Cardiac septum (tissue), 1 donor: Measurements from ENCODE around the gene PTPN3. TPM values are rescaled to one million over a fixed set of nuclear protein-coding genes. Genes with fewer than 3 reads are reported as not detected.
A peak's percentile ranks its signal among the peaks of the same experiment; 100 is the strongest.
"Not testable (repeated sequence)": the region's sequence is repeated elsewhere in the genome, so short reads cannot be mapped to it uniquely, and the experiment has no call there.

Experiments
- DNase-seq: peaks from one replicate; pipeline ENCODE4 v3.0.0-alpha.2; 2020; ENCODE audit warnings: low spot score
- intact Hi-C: fragments of 100-400 bp; cut with DNase I; formaldehyde crosslinking; loops from one replicate; pipeline ENCODE4 v1.14.0; 2022
- total RNA-seq: library from RNA; stranded (reverse); fragmentation: NEBNext Ultra II Directional; extraction: Animal tissue kit (Norgen Biotek cat#: 25700); gene quantifications from one replicate; pipeline ENCODE4 v1.2.1, GENCODE V29; 2021
- donor health status: DM: no; HTN: no; CAD: no.

The PTPN3 gene
- total RNA-seq, 1 donor from 2014 or later: 17.4 TPM

DNA sequence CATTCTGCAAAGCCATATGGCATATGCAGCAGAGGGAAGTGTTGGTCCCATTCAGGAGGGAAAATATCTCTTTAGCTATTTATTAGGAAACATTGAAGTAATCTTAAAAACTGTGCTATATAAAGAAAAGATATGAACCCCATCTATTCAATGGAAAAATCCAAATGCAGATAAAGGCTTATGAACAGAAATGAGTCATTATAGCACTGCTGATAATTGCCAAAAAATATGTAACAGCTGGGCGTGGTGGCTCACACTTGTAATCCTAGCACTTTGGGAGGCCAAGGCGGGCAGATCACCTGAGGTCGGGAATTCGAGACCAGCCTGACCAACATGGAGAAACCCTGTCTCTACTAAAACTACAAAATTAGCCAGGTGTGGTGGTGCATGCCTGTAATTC, 11.9 kb upstream of the PTPN3 start:
- DNase-seq: not testable (repeated sequence)
- intact Hi-C loops: loop anchor here (10.0 kb wide), 1 partner anchor 265 kb away; no protein-coding TSS in a partner anchor

DNA sequence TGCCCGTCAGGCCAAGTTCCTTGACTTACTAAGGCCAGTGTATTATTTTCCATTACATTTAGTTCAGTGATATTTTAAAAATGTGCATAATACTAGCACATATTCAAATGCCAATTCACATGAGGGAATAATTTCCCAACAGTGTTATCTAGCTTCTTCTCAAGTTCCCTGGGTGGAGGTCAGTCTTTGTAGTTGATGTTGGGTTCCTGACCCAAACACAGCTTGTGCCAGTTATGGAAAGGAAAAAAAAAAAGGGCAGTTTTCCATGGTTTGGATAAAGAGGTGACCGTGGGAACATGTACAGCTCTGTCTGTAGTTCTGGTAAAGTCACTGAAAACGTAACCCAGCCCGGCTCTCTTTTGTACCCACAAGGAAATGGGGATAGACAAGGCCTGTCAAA, 11.5 kb upstream of the PTPN3 start:
- intact Hi-C loops: loop anchor here (10.0 kb wide), 1 partner anchor 265 kb away; no protein-coding TSS in a partner anchor

GRCh38 chr9:109507421-109507838, 9.3 kb upstream of the PTPN3 start:
- DNase-seq: no peak
- intact Hi-C loops: no loop called here

More for the DNA sequence above, 11.5 kb upstream of the PTPN3 start:
- DNase-seq: no peak

GRCh38 chr9:109506097-109506712, 8.1 kb upstream of the PTPN3 start:
- DNase-seq: no peak
- intact Hi-C loops: no loop called here

DNA sequence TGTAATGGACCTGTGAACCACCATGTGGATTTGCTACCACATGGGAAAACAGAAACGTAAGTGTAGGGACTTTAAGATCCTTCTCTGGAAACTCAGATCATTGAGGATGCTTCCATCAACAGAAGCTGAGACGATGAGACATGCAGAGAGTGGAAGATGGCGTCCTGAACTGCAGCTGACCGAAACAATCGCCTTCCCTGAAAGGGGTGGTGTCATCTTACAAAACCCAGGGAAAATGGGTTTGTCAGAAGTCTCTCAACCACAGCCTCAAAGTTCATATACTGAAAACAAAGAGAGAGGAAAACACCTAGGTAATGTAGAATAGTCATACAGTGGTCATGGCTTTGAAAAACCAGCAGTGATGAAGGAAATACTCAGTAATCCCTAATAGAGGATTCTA, 6.6 kb upstream of the PTPN3 start:
- intact Hi-C loops: no loop called here
- DNase-seq: no peak

- no peak for DNase-seq
- intact Hi-C loops: no loop called here
Measured at GRCh38 chr9:109500421-109500974, 2.4 kb upstream of the PTPN3 start.

DNA sequence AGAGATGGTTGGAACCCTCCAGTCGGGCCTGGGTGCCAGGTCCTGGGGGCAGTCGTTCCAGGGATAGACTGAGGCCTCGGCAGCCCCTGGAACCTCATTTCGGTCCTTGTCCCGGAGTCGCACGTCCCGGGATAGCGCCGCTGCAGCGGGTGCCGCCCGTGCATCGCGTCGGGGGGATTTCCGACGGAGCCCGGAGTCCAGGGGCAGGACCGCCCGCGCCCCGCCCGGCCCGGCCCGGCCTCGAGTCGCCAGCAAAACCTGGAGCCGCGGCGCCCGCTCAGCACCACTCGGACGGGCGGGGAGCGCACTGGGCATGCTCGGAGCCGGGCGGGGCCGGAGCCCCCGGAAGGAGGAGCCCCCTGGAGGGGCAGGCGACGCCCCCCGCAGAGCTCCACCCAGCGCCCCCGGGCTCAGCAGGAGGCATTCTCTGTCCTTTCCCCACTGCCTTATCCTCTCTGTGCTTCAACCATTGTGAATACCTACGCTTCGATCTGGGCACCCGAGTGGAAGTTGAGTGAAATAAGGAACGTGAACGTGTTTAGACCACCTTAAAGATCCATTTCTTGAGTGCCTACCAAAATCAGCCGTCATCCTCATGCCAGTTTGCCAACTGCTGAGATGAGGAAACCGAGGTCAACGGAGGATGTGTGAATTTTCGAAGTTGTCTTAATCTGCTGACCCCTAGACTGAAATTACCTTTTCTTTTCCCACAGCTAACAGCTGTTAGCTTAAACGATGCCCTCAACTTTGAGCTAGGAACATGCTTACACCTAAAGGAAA, 1.7 kb upstream of the PTPN3 start:
- intact Hi-C loops: loop anchor here (2.0 kb wide), 1 partner anchor 23 kb away; no protein-coding TSS in a partner anchor
- DNase-seq: peak; percentile 80

DNA sequence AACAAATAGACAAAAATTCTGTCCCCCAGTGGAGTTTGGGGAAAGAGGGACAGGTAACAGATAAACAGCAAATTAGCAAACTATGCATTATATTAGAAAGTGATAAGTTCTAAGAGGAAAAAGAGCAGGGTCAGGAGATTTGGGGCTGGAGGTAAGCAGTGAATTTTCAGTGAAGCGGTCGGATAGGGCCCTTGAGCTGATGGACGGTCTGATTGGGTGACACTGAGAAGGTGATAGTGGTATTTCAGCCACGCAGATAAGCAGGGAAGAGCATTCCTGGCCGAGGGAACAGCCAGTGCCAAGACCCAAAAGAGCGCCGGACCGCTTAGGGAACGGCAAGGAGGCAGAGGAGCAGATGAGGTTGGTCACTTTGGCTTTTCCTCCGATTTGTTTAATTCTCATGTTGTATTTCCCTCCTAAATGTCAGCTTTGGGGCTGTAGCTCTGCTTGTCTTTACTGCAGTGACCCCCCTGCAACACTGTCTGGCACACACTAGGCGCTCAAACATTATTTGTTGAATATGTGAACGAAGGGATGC, 1.1 kb upstream of the PTPN3 start:
- intact Hi-C loops: loop anchor here (2.0 kb wide), 1 partner anchor 22 kb away; no protein-coding TSS in a partner anchor
- no peak for DNase-seq

GRCh38 chr9:109497226-109498153, 617 bp downstream of the PTPN3 start:
- DNase-seq: no peak
- intact Hi-C loops: loop anchor here (2.0 kb wide), 1 partner anchor 21 kb away; no protein-coding TSS in a partner anchor

- DNase-seq: no peak
- intact Hi-C loops: no loop called here
Measured at GRCh38 chr9:109496841-109497225, 1.3 kb downstream of the PTPN3 start.

DNA sequence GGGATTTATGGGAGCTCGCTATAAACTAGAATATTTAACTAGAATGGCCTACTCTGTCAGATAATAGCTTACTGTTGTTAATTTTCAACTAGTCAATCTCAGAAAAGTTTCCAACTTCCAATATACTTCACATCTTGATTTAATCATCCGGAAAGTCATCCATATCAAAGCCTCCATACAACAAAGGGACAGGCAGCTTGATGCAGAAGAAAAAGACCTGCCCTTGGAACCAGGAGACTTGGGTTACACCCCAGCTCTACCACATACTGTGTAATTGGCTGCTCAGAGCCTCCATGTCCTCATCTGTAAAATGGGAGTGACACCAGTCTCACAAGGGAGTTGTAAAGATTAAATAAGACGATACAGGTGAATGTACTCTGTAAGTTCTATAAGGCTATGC, 1.9 kb downstream of the PTPN3 start:
- intact Hi-C loops: no loop called here
- no peak for DNase-seq

GRCh38 chr9:109493648-109494047, 4.5 kb downstream of the PTPN3 start:
- no peak for DNase-seq
- intact Hi-C loops: no loop called here

DNA sequence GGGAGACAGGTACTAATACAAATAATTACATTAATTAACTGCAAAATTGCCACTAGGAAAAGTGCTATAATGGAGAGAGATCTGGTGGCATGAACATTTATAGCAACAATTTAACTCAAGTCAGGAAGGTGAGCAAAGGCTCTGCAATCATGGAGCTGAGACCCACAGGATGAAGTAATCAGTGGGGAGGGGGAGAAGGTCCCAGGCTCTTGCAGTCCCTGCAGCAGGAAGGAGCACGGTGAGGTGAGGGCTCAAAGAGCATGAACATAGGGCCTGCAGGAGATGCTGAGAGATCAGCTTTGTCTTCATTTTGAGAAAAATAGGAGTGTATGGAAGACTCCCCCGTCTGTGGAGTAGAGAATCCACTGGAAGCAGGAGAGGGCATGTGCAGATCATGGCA, 6.5 kb downstream of the PTPN3 start:
- intact Hi-C loops: no loop called here
- DNase-seq: no peak

- intact Hi-C loops: no loop called here
- DNase-seq: no peak
Measured at GRCh38 chr9:109488791-109489492, 9.2 kb downstream of the PTPN3 start.

GRCh38 chr9:109488351-109488750, 9.8 kb downstream of the PTPN3 start:
- intact Hi-C loops: no loop called here
- DNase-seq: no peak

DNA sequence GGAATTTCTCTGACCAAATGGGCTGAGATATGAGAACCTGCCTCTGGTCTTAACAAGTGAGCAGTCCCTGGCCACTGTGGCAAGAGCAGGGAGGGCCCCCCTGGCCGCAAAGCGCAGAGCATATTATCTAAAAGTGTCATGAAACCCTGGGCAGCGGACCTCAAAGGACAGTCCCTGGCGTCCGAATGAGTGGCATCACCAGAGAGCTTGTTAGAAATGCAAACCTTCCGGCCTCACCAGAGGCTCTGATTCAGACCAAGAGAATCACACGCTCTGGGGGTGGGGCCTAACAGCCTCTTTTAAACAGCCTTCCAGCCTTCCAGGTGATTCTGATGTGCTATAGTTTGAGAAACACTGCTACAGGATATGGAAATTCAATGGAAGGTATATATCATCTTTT, 10.9 kb downstream of the PTPN3 start:
- no peak for DNase-seq
- intact Hi-C loops: no loop called here

DNA sequence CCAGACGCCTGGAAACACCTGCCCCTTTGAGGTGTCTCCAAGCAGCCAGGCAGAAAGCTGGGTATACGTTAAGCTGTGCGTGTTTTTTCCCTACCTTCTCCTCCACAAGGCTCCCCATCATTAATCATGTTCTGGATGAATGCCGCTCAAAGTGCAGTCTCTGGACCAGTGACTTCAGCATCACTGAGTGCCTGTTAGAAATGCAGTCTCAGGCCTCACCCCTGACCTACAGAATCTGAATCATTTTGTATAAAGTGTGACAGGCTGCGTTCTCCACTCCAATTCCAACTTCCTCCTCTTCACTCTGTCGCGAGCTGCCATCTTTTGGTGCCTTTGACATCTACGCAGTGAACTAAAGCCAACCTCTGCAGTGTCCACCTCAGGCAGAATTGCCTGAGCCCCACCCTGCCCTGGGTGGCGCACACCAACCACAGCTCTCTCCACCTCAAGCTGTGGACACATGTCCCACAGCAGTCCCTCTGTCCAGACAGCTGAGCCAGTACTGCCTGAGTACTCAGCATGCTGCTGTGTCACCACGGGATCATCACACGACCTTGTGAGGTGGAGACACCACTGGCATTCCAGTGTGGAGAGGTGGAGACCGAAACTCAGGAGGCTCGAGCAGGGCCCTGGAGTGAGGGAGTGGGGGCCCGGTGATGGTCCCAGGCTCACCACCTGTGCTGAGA, 14.2 kb downstream of the PTPN3 start:
- intact Hi-C loops: no loop called here
- no peak for DNase-seq

GRCh38 chr9:109482391-109482916, 15.7 kb downstream of the PTPN3 start:
- intact Hi-C loops: no loop called here

More at GRCh38 chr9:109482391-109482916, 15.7 kb downstream of the PTPN3 start:
- DNase-seq: no peak
